MCF 10A (cell line): ENCODE data around the gene MGMT. TPM values are rescaled to one million over a fixed set of nuclear protein-coding genes. Genes with fewer than 3 reads are reported as not detected.

ENCODE experiments used
- BruUV-seq: library from RNA; stranded (reverse); fragments of 400-500 nt; replicated peaks from 2 replicates; lab custom pipeline; 2021; lab: Mats Ljungman, UMichigan
- CTCF ChIA-PET: fragments of 300-600 bp; sonication (Branson Sonifier 250); formaldehyde crosslinking; extraction: SDS; loops from one replicate; lab custom pipeline; 2021; ENCODE audit warnings: antibody characterized with exemption, inconsistent platforms; lab: Yijun Ruan, JAX
- POLR2A ChIA-PET: fragments of 300-600, 350-650 bp; sonication (Branson Sonifier 250); formaldehyde crosslinking; extraction: SDS; loops from one replicate; lab custom pipeline; 2020; ENCODE audit warnings: antibody characterized with exemption, inconsistent platforms; lab: Yijun Ruan, JAX
- DNase-seq: peaks from one replicate; pipeline ENCODE4 v3.0.0-alpha.2; 2018; ENCODE audit not compliant: unreplicated experiment
- H3K27ac Mint-ChIP-seq: one replicate; pipeline ENCODE4 v1.8.0; 2022; ENCODE audit warnings: mild to moderate bottlenecking, low read depth, mixed read lengths; ENCODE audit not compliant: unreplicated experiment
- H3K27me3 Mint-ChIP-seq: one replicate; pipeline ENCODE4 v1.8.0; 2022; ENCODE audit warnings: mixed read lengths; ENCODE audit not compliant: insufficient read depth, unreplicated experiment
- H3K36me3 Mint-ChIP-seq: one replicate; pipeline ENCODE4 v1.8.0; 2022; ENCODE audit warnings: mild to moderate bottlenecking, moderate library complexity, mixed read lengths; ENCODE audit not compliant: insufficient read depth, unreplicated experiment
- H3K4me1 Mint-ChIP-seq: one replicate; pipeline ENCODE4 v1.8.0; 2022; ENCODE audit warnings: mixed read lengths; ENCODE audit not compliant: insufficient read depth, unreplicated experiment
- H3K4me3 Mint-ChIP-seq: one replicate; pipeline ENCODE4 v1.8.0; 2022; ENCODE audit warnings: mild to moderate bottlenecking, moderate library complexity, mixed read lengths; ENCODE audit not compliant: unreplicated experiment
- H3K9me3 Mint-ChIP-seq: one replicate; pipeline ENCODE4 v1.8.0; 2022; ENCODE audit warnings: mixed read lengths; ENCODE audit not compliant: unreplicated experiment
- intact Hi-C: fragments of 100-400 bp; cut with micrococcal nuclease; formaldehyde crosslinking; loops from 2 replicates; pipeline ENCODE4 v1.14.1; 2022
- total RNA-seq: library from RNA; stranded (reverse); gene quantifications from 2 replicates; pipeline ENCODE4 v1.2.3, GENCODE V29; 2022
- TF ChIP-seq, protein P1 (sequence below): fragments of 200-600 bp; IDR thresholded peaks from one replicate; pipeline ENCODE4 v1.8.0; 2022; ENCODE audit warnings: antibody characterized with exemption, mild to moderate bottlenecking; ENCODE audit not compliant: unreplicated experiment

The MGMT gene
- total RNA-seq, 1 experiment from 2014 or later = 18.0 TPM

DNA sequence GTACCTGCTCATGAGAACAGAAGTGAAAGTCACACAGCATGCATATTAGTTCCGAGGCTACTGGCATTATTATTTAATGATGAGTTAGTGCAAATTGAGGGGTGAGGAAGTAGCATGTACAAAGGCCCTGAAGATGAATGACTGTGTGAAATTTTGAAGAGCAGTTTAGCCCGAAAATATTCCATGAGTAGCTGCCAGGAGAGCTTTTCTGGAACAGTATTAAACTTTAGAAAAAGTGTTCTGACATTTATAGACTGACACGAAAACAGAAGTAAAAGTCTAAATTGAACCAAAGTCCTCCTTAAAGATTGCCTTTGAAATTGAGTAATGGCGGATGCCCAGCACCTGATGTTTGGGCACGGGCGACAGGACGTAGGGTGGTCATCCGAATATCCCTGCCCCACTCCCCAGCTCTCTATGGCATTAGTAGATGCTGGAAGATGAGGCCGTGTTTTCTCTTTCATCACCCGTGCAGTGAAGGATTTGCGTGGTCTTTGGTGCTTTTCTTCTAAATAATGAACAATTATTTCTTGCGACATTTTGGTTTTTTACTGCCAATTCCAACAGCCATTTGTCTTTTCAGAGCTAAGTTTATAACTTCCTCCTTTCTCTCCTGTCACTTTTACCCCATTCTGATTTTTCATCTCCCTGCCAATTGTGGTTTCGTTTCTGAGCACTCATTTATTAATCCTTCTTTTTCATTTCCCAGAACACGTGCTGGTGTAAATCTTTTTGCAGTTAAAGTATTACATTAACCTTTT lies 192.6 kb downstream of the MGMT start:
- intact Hi-C loops = no loop called here
- TF ChIP-seq, protein P1, sequence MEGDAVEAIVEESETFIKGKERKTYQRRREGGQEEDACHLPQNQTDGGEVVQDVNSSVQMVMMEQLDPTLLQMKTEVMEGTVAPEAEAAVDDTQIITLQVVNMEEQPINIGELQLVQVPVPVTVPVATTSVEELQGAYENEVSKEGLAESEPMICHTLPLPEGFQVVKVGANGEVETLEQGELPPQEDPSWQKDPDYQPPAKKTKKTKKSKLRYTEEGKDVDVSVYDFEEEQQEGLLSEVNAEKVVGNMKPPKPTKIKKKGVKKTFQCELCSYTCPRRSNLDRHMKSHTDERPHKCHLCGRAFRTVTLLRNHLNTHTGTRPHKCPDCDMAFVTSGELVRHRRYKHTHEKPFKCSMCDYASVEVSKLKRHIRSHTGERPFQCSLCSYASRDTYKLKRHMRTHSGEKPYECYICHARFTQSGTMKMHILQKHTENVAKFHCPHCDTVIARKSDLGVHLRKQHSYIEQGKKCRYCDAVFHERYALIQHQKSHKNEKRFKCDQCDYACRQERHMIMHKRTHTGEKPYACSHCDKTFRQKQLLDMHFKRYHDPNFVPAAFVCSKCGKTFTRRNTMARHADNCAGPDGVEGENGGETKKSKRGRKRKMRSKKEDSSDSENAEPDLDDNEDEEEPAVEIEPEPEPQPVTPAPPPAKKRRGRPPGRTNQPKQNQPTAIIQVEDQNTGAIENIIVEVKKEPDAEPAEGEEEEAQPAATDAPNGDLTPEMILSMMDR = no peak
- H3K4me3 Mint-ChIP-seq = no peak overlapping the region
- ChIA-PET CTCF (interaction anchor here (0.6 to 2.8 kb wide), 3 partner anchors 11 to 81 kb away, joined by 3 to 7 read pairs (median 6); no protein-coding TSS in a partner anchor), POLR2A (no interaction called here)
- no TSS peak for BruUV-seq
- no peaks in the 10 kb centered on the region for H3K36me3 Mint-ChIP-seq
- H3K27me3 Mint-ChIP-seq = no peaks in the 10 kb centered on the region
- H3K4me1 Mint-ChIP-seq = peaks cover 6% of the 10 kb centered on the region
- no peak overlapping the region for H3K27ac Mint-ChIP-seq
- no peak for DNase-seq
- peaks cover 22% of the 10 kb centered on the region for H3K9me3 Mint-ChIP-seq

DNA sequence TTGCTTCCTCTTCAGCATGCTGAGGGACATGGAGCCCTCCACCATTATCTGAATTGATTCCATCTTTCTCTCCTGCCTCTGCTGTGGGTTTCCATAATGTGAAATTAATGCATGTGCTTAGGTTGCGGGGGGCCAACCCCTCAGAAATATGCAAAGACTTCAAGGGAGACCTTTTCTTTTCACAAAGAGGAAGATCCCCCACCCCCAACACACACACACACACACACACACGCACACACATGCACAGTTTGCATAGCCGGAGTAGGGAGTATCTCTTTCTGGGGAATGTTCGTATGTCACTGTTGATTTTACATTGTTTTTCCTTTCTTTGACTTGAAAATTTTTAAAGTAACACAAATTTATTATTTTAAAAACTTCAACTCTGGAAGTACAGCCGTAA lies 193.5 kb downstream of the MGMT start:
- Mint-ChIP-seq H3K4me1 (peaks cover 6% of the 10 kb centered on the region), H3K9me3 (peaks cover 24% of the 10 kb centered on the region), H3K27ac (no peak overlapping the region), H3K36me3 (no peaks in the 10 kb centered on the region), H3K27me3 (no peaks in the 10 kb centered on the region), H3K4me3 (no peak overlapping the region)
- no TSS peak for BruUV-seq
- ChIA-PET POLR2A (no interaction called here), CTCF (interaction anchor here (2.0 to 2.8 kb wide), 2 partner anchors 10 to 16 kb away, joined by 6 to 7 read pairs; no protein-coding TSS in a partner anchor)
- intact Hi-C loops = no loop called here
- TF ChIP-seq, protein P1 = no peak
- DNase-seq = no peak

DNA sequence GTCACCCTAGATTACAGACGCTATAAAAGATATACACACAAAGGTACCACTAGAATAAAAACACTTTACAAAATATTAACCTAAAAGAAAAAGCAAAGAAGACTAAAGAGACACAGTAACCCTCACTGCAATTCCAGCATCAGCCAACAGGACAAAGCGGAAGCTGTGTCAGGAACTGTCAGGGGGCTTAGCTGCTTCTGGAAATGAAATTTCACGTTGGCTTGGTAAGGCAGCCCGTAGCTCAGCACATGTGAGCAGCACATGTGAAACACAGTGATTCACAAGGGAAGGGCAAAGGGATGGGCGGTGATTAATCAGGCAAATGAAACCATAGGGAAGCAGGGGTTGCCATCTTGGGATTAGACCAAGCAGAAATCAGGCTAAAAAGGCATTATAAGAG lies 195.4 kb downstream of the MGMT start:
- TF ChIP-seq, protein P1 = no peak
- intact Hi-C loops = no loop called here
- POLR2A ChIA-PET = no interaction called here

DNA sequence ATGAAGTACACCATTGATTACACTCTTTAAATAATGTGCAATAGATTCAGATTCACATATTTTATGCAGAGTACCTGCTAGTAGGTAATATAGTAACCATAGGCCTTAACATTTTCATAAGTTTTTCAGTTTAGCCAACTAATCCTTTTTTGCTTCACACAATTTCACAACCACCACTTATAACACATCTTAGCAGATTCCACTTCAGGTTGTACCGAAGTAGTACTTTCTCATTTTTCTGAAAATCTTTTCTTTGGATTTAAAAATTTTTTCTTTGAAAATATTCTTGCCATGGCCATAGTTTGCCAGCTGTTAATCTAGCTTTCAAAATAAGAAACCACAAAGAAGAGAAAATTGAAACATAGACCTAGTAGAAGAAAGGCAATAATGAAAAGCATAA lies 203.1 kb downstream of the MGMT start:
- Mint-ChIP-seq H3K36me3 (peaks cover 4% of the 10 kb centered on the region), H3K27me3 (no peaks in the 10 kb centered on the region), H3K4me3 (no peak overlapping the region), H3K27ac (no peak overlapping the region), H3K9me3 (no peaks in the 10 kb centered on the region), H3K4me1 (no peaks in the 10 kb centered on the region)
- CTCF ChIA-PET = interaction anchor here (2.2 kb wide), 1 partner anchor 11 kb away, joined by 7 read pairs; no protein-coding TSS in a partner anchor
- TF ChIP-seq, protein P1 = no peak
- DNase-seq = no peak
- BruUV-seq = no TSS peak
- POLR2A ChIA-PET = interaction anchor here (0.7 kb wide), 1 partner anchor 1594 kb away, joined by 3 read pairs; no protein-coding TSS in a partner anchor
- intact Hi-C loops = no loop called here

More for the DNA sequence above, 195.4 kb downstream of the MGMT start:
- Mint-ChIP-seq H3K4me1 (peaks cover 6% of the 10 kb centered on the region), H3K27ac (peak overlapping the region; percentile 52), H3K4me3 (no peak overlapping the region), H3K9me3 (peaks cover 24% of the 10 kb centered on the region), H3K27me3 (no peaks in the 10 kb centered on the region), H3K36me3 (no peaks in the 10 kb centered on the region)
- DNase-seq = no peak
- CTCF ChIA-PET = interaction anchor here (0.7 kb wide), 1 partner anchor 10 kb away, joined by 4 read pairs; no protein-coding TSS in a partner anchor
- BruUV-seq = no TSS peak
